Transverse colon (tissue), 3 donors: Measurements from ENCODE around the gene FAM174A.

Source experiments
- CTCF ChIP-seq, 5 experiments: fragments of 200-600 bp in 3 of 5; fragments of 450-650 bp in 2 of 5; sonication (generic) in 3 of 5; IDR thresholded peaks; 1 replicate in 2 of 5; 2 replicates in 3 of 5; pipeline ENCODE4 v1.5.1; 2016 to 2017; ENCODE audit warnings: antibody characterized with exemption in 5 of 5, inconsistent platforms in 3 of 5, mild to moderate bottlenecking in 2 of 5, moderate library complexity in 1 of 5
- EP300 ChIP-seq: sonication (generic); formaldehyde crosslinking; IDR thresholded peaks from one replicate; pipeline ENCODE4 v1.6.1; 2017; ENCODE audit warnings: antibody characterized with exemption, low read depth

- TF ChIP-seq CTCF (IDR thresholded peaks at IDR 0.05): no peak
- no peak for TF ChIP-seq EP300
Observed at GRCh38 chr5:100518377-100518776, 16.8 kb upstream of the FAM174A start.
